ENCODE data around the gene PDE3A. TPM values are rescaled to one million over a fixed set of nuclear protein-coding genes. Genes with fewer than 3 reads are reported as not detected.
A peak's percentile ranks its signal among the peaks of the same experiment; 100 is the strongest.

Gene PDE3A
- total and polyA plus RNA-seq, 2 experiments from 2014 or later: 1.8 to 2.7 TPM

GRCh38 chr12:20695232-20695631 is 326.9 kb downstream of the PDE3A start, which contains the start of gene SLCO1C1:
Gene SLCO1C1 (plus strand): TSS chr12:20695332. CDS start chr12:20699577, 4,245 bp downstream.
- Histone ChIP-seq H3K27me3 (no peaks in the 10 kb centered on the region), H3K36me3 (no peaks in the 10 kb centered on the region), H3K4me1 (ENCODE audit: low read depth) (no peaks in the 10 kb centered on the region), H3K4me3 (no peak within 1 kb of the TSS), H3K9me3 (ENCODE audit: low read depth) (no peaks in the 10 kb centered on the region), H3K27ac (no peak within 1 kb of the TSS)
- no peak for DNase-seq (ENCODE audit: low read depth in 1 of 2, low spot score in 1 of 2)
- TF ChIP-seq CTCF (IDR thresholded peaks at IDR 0.05; ENCODE audit: low read depth, low read length): no peak

- H3K4me1 ChIP-seq (ENCODE audit: low read depth): no peaks in the 10 kb centered on the region
- H3K27me3 ChIP-seq: no peaks in the 10 kb centered on the region
- H3K27ac ChIP-seq: no peak overlapping the region
- TF ChIP-seq CTCF (IDR thresholded peaks at IDR 0.05; ENCODE audit: low read depth, low read length): no peak
- DNase-seq (ENCODE audit: low read depth in 1 of 2, low spot score in 1 of 2): peak; percentile 7 to 8
- H3K4me3 ChIP-seq: no peak overlapping the region
- H3K9me3 ChIP-seq (ENCODE audit: low read depth): no peaks in the 10 kb centered on the region
- no peaks in the 10 kb centered on the region for H3K36me3 ChIP-seq
Measured at GRCh38 chr12:20696181-20696905, 328.0 kb downstream of the PDE3A start.

- Histone ChIP-seq H3K4me1 (ENCODE audit: low read depth) (no peaks in the 10 kb centered on the region), H3K27me3 (no peaks in the 10 kb centered on the region), H3K36me3 (no peaks in the 10 kb centered on the region), H3K4me3 (no peak overlapping the region), H3K9me3 (ENCODE audit: low read depth) (no peaks in the 10 kb centered on the region), H3K27ac (no peak overlapping the region)
- DNase-seq (ENCODE audit: low read depth in 1 of 2, low spot score in 1 of 2): no peak
- no peak for TF ChIP-seq CTCF (IDR thresholded peaks at IDR 0.05; ENCODE audit: low read depth, low read length)
Measured at GRCh38 chr12:20701106-20701505, 332.8 kb downstream of the PDE3A start.

- no peak for DNase-seq (ENCODE audit: low read depth in 1 of 2, low spot score in 1 of 2)
- Histone ChIP-seq H3K4me3 (no peak overlapping the region), H3K27me3 (no peaks in the 10 kb centered on the region), H3K4me1 (ENCODE audit: low read depth) (no peaks in the 10 kb centered on the region), H3K9me3 (ENCODE audit: low read depth) (no peaks in the 10 kb centered on the region), H3K36me3 (no peaks in the 10 kb centered on the region), H3K27ac (no peak overlapping the region)
- no peak for TF ChIP-seq CTCF (IDR thresholded peaks at IDR 0.05; ENCODE audit: low read depth, low read length)
Measured at GRCh38 chr12:20704860-20705259, 336.5 kb downstream of the PDE3A start.

GRCh38 chr12:20711846-20712245 is 343.5 kb downstream of the PDE3A start:
- H3K27me3 ChIP-seq: no peaks in the 10 kb centered on the region

More at GRCh38 chr12:20711846-20712245, 343.5 kb downstream of the PDE3A start:
- Histone ChIP-seq H3K36me3 (no peaks in the 10 kb centered on the region), H3K4me3 (no peak overlapping the region), H3K4me1 (ENCODE audit: low read depth) (no peaks in the 10 kb centered on the region), H3K9me3 (ENCODE audit: low read depth) (no peaks in the 10 kb centered on the region), H3K27ac (no peak overlapping the region)
- no peak for DNase-seq (ENCODE audit: low read depth in 1 of 2, low spot score in 1 of 2)
- no peak for TF ChIP-seq CTCF (IDR thresholded peaks at IDR 0.05; ENCODE audit: low read depth, low read length)

Data from cardiac muscle cell (in vitro differentiated cells and primary cell).